DLD1 (cell line): ENCODE data around the gene RPIA.

Experiments used
- in situ Hi-C: cut with HindIII; loops from 2 replicates; pipeline ENCODE4 v1.10.0; 2017; ENCODE audit warnings: low sequenced_read_pairs

The RPIA gene

GRCh38 chr2:88683160-88684021 is 8.1 kb upstream of the RPIA start:
- in situ Hi-C loops, result no loop called here

- in situ Hi-C loops, result no loop called here
Measured at GRCh38 chr2:88684519-88684918, 7.0 kb upstream of the RPIA start.

- in situ Hi-C loops, result no loop called here
Measured at GRCh38 chr2:88686320-88686719, 5.2 kb upstream of the RPIA start.

GRCh38 chr2:88687384-88687783 is 4.1 kb upstream of the RPIA start:
- in situ Hi-C loops, result no loop called here

DNA sequence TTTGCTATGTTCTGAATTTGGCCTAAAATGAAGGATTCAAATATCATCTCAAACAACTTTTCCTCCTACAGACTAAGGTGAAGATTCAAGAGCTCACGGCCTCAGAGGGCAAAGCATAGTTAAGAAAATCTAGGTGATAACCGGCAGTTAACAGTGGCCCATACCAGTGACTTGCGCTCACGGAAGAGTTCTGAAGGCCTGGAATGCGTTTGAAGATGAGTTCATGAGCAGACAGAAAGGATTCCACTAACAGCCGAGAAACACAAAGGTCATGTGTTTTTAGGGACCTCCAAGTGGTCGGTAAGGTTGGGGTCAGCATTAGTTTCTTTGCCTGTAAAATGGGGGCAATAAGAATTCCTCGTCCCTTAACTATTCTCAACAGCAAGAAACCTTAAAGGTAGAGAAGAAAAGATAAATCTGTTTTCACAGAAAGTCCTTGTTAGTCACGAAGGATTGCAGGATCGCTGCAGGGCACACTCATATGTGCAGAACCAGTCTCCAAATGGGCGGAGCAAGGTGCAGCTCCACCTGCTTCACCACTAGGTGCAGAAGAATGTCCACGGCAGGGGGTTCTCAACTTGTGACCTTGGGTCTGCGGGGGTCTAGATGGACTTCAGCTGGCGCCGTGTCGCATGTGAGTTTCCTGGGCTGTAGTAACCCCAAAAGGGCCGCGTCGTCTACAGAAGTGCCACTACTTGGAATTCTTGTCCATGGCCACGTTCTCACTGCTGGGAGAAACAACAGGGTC is 708 bp upstream of the RPIA start:
- in situ Hi-C loops, result no loop called here

GRCh38 chr2:88692187-88692586 is 714 bp downstream of the RPIA start:
- in situ Hi-C loops, result no loop called here

GRCh38 chr2:88693911-88694414 is 2.5 kb downstream of the RPIA start:
- in situ Hi-C loops, result no loop called here

DNA sequence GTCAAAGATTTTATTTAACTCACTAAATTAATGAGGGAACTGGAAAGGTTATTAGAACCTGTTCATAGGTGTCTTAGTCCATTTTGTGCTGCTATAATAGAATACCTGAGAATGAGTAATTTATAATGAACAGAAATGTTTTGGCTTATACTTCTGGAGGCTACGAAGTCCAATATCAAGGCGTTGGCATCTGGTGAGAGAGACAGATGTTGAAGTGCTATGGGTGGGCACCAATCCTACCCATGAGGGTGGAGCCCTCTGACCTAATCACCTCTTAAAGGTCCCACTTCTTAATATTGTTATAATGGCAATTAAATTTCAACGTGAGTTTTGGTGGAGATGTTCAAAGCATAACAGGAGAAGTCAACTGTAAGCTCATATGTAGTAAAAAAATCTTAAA is 5.1 kb downstream of the RPIA start:
- in situ Hi-C loops, result no loop called here

DNA sequence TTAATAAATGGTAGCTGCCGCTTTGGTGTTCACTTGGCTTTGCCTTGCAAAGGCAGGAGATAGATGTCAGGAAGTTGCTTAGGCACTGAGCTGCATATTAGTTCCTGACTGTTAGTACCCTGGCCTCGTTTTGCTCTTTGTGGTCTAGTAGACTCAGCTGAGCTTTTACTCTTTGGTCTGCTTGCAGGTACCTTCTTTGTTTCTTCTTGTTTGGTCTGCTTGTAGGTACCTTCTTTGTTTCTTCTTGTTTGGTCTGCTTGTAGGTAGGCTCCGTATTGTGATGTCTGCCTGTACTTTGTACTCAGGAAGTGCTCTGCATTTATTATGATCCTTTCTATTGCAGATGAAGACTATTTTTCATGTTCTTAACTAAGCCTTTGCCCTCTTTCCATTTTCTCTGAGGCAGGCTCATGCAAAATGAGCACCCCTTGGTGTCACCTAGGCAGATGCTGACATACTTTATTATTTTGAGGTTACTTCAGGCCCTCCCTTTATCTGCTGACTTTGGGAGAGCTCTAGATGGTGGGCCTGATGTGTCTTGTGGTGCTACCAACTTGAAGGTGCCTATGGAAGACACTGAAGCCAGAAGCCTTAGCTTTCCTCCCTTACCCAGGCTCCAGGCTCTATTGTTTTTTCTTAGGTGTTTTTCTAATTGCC is 6.0 kb downstream of the RPIA start:
- in situ Hi-C loops, result no loop called here

DNA sequence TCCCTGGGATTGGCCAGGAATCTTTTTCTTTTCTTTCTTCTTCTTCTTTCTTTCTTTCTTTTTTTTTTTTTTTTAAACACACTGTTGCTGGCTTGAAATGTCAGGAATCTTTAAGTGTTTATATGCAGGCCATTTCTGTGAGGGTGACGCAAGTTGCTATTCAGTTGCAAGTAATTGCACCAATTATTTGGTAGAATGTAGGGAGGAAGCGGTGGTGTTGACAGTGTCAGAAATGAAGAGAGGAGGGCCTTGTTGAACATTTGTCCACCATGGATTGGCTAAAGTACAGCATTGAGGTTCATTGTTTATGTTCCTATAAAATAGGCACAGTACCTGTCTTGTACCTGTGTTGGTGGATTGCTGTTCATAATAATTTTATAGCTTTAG is 6.5 kb downstream of the RPIA start:
- in situ Hi-C loops, result no loop called here

DNA sequence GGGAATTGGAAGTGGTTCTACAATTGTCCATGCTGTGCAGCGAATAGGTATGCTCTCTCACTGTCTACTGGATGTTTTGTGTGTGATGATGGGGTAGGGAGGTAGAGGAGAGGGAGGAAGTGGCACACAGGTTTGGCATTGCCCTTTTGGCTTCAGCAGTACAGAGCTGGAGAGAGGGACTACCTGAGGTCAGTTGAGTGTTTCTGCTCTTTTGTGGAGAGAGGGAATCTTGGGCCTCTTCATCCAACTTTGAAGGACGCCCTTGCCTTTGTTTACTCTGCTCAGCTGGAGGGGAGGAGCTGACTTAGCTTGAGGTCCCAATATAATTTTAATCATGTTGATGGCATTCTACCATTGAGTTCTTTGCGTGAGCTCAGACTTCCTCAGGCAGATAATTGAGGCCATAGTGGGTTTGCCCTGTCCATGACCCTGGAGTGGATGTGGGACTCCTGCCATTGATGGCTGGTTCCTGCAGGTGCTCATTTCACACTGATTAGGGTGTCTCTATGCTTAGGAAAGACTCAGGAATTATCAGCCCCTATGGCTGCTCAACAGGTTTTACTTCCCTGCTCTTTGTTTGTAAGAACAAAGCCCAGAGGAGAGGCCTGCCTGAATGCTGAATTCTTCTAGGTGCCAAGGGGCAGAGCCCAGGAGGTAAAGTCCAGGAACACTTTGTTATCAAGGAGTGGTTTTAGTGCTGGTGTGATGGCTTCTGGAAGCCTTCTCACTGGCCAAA is 7.2 kb downstream of the RPIA start:
- in situ Hi-C loops, result no loop called here

DNA sequence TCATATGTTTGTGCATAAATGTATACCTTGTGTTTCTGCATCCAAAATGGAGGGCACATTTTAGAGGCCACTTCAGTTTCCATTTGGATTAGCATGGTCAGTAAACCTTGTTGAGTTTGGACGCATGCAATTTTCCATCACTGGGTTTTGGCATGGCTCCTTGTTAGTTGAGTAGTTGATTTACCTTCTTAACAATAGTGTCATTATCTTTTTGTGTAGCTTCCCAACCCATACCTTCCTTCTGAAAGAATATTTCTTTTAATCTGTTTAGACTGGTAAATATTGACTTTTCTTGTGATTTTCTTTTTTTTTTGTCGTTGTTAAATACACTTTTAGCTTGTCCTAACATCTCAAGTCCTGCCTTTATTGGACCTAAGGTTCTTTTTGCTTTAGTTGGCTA is 15.5 kb downstream of the RPIA start:
- in situ Hi-C loops, result no loop called here

DNA sequence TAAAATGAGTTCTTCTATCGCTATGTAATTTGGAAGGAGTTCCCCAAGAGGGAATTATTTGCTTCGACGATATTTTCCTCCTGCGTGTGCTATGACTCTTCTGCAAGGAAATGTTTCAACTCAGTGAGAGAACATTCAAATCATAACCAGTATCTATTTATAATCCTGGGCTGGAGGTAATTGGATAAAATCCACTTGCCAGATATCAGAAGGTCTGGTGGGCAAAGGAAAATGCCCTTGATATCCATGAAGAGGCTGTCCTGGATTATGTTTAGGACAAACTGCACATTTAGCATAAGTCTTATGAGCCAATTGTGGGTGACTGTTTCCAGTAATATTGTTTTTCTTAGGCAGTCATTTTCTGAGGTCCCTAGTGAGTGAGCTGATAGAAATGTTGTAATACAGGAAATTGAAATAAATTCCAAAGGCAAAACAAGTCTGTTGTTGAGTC is 17.7 kb downstream of the RPIA start:
- in situ Hi-C loops, result no loop called here

DNA sequence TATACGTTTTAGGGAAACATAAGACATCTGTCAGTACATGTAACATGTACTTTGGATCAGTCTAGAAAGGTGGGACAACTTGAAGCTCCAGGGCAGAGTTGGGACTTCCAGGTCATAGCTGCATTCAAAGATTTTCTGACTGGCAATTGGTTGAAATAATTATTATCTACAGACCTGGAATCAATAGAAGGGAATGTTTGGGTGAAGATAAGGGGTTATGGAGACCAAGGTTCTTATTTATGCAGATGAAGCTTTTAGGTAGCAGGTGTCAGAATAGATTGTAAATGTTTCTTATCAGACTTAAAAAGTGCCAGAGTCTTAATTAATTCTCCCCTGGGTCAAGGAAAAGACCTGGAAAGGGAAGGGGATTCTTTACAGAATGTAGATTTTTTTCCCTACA is 19.8 kb downstream of the RPIA start:
- in situ Hi-C loops, result no loop called here

DNA sequence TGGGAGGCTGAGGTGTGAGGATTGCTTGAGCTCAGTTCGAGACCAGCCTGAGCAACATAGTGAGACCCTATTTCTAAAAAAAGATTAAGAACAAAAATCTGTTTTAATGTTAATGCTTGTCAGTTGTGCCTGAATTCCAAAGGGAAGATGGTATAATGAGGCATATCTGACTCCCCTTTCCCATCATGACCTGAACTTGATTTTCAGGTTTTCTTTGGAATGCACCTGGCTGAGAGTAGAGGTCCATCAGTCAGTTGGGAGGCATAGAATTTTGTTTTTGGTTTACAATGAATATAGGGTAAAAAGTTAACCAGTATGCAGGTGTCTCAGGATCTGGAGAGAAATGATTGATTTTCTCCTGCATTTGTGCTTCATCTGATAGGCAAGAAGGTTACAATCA is 20.4 kb downstream of the RPIA start:
- in situ Hi-C loops, result no loop called here

DNA sequence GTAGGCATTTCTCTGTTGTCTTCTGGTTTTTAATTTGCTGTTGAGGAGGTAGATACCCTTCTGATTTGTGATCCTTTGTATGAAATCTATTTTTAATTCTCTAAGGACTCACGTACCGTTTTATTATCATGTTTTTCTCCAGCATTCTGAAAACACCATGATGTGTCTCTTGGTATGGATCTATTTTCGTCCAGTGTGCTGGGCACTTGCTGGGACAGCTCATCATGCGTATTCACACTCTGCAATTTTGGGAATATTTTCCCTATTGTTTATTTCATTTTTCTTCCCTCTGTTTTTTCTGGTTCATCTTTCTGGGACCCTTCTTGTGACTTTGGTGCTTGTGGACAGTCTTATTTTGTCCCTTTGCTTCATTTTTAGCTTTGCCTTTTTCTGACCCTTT is 21.9 kb downstream of the RPIA start:
- in situ Hi-C loops, result no loop called here

DNA sequence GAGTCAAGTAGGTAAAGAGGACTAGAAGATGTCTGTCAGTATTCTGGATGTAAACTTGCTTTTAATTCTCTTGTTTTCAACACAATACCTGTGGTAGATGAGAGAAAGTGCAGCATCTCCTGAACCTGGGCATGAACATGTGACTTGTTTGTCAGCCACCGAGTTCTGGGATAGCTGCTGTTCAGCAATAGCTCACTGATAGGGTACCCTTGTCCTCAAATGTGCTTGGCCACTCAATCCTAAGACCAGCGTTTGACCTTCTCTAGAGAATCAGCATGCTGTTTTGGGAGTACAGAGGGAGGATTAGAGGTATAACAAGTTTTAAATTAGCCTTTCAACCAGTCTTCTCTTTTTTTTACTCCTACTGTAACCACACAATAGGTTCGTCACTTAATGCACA is 23.2 kb downstream of the RPIA start:
- in situ Hi-C loops, result no loop called here

GRCh38 chr2:88720399-88720798 is 28.9 kb downstream of the RPIA start:
- in situ Hi-C loops, result no loop called here

GRCh38 chr2:88721268-88721667 is 29.8 kb downstream of the RPIA start:
- in situ Hi-C loops, result no loop called here

DNA sequence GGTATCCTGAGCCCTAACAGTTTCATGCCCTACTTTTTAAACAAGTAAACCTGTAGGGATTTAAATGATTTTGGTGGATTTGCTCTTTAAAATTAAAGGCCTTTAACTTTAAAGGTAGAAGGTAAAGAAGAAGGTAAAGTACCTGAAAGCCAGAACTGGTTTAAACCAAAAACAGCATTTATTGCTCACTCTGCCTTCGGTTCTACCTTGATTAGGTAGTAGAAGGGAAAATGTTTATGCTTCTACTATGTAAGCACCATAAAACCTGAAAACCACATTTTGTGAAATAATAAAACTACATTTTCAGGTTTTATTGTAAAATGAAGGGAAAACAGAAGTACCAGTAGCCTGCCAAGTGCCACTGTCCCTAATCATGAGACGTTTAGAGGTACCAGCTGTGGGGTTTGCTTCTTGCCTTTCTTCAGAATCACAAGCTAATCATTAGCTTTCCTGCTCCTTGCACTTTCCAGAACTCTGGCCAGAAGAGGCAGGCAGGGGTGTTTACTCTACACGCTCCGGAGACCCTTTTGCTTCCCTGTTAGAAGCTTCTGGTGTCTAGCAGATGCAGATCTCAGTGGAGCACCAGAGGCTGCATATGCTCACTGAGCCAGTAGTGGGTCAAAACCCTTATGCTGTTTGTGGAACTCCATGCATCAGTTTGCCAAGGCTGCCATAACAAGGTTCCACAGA is 33.3 kb downstream of the RPIA start:
- in situ Hi-C loops, result no loop called here
